Measurements from ENCODE around the gene GRAMD4.

- TF ChIP-seq CTCF (IDR thresholded peaks at IDR 0.05) (no peak), EZH2 (IDR thresholded peaks at IDR 0.05; ENCODE audit: borderline replicate concordance, insufficient read depth, low read depth, low read length, poor library complexity, severe bottlenecking) (no peak)
Observed at GRCh38 chr22:46583571-46583970, 36.6 kb upstream of the GRAMD4 start.

Data from B cell (primary cell).